GM12891 (cell line): Measurements from ENCODE around the gene FGFR2.

ENCODE experiments used
- POLR2A ChIP-seq: IDR thresholded peaks from 2 replicates; pipeline ENCODE4 v1.6.1; 2011; ENCODE audit warnings: low read depth, low read length, control low read depth
- POLR2AphosphoS5 ChIP-seq: IDR thresholded peaks from 2 replicates; pipeline ENCODE4 v1.6.1; 2011; ENCODE audit warnings: low read depth, low read length, control low read depth

DNA sequence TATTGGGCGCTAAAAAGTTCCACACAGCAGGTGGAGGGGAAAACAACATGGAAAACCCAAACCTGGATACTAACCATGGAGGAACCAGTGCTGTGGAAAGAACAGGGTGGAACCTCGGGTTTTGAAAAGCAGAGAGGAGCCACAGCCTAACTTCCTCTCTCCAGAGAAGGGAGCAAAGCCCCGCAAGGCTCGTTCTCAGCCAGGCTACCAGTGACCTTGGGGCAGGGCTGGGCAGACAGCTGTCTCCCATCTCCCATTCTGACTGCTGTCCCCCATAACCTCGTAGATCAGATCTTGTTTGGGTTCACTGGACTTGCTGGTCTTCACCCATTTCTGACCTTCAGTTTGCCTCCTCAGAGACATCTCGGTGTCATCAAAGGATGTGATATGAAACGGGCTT, 47.5 kb upstream of the FGFR2 start:
- TF ChIP-seq POLR2A (no peak), POLR2AphosphoS5 (no peak)
